BE2C (cell line): ENCODE data around the gene LRRC10.
A peak's percentile ranks its signal among the peaks of the same experiment; 100 is the strongest.

Experiments used
- DNase-seq: peaks from one replicate; pipeline ENCODE4 v3.0.0-alpha.2; 2020
- H3K27me3 ChIP-seq: fragments of 250-450 bp; sonication (Bioruptor Pico); 2 replicates; pipeline ENCODE4 v1.5.1; 2020; ENCODE audit warnings: mild to moderate bottlenecking
- H3K36me3 ChIP-seq: fragments of 250-450 bp; sonication (Bioruptor Pico); 2 replicates; pipeline ENCODE4 v1.5.1; 2020; ENCODE audit warnings: mild to moderate bottlenecking
- H3K4me1 ChIP-seq: fragments of 250-450 bp; sonication (Bioruptor Pico); 2 replicates; pipeline ENCODE4 v1.5.1; 2020
- H3K4me3 ChIP-seq: 2 replicates; pipeline ENCODE4 v1.5.1; 2011; ENCODE audit warnings: low read depth, low read length
- H3K9me3 ChIP-seq: fragments of 250-450 bp; sonication (Bioruptor Pico); 2 replicates; pipeline ENCODE4 v1.5.1; 2020
- TF ChIP-seq, protein P1 (sequence below): IDR thresholded peaks from 2 replicates; pipeline ENCODE4 v1.5.1; 2012; ENCODE audit warnings: mild to moderate bottlenecking, low read depth, low read length

Gene LRRC10

DNA sequence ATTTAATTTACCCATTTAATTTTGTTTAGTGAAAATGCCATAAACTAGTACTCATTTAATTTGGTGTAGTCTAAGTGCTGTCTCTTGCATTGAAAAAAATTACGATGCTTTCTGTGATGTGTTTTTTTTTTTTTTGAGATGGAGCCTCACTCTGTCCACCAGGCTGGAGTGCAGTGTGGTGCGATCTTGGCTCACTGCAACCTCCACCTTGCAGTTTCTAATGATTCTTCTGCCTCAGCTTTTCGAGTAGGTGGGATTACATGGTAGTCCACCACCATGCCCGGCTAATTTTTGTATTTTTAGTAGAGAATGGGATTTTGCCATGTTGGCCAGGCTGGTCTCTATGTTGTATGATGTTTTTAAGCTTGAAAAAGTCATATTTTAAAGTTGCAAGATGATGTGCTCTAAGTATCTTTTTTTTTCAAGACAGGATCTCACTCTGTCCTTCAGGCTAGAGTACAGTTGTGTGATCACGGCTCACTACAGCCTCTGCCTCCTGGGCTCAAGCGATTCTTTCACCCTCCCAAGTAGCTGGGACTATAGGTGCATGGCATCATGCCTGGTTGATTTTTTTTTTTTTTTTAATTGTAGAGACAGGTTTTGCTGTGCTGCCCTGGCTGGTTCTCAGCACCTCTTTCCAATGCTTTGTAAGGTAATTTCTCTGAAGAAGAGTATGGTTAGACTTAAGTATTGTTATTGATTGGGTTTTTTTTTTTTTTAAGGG, 8.6 kb downstream of the LRRC10 start:
- TF ChIP-seq, protein P1, sequence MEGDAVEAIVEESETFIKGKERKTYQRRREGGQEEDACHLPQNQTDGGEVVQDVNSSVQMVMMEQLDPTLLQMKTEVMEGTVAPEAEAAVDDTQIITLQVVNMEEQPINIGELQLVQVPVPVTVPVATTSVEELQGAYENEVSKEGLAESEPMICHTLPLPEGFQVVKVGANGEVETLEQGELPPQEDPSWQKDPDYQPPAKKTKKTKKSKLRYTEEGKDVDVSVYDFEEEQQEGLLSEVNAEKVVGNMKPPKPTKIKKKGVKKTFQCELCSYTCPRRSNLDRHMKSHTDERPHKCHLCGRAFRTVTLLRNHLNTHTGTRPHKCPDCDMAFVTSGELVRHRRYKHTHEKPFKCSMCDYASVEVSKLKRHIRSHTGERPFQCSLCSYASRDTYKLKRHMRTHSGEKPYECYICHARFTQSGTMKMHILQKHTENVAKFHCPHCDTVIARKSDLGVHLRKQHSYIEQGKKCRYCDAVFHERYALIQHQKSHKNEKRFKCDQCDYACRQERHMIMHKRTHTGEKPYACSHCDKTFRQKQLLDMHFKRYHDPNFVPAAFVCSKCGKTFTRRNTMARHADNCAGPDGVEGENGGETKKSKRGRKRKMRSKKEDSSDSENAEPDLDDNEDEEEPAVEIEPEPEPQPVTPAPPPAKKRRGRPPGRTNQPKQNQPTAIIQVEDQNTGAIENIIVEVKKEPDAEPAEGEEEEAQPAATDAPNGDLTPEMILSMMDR, result no peak
- no peak overlapping the region for H3K4me3 ChIP-seq
- no peaks in the 10 kb centered on the region for H3K9me3 ChIP-seq
- H3K4me1 ChIP-seq, result no peaks in the 10 kb centered on the region
- no peaks in the 10 kb centered on the region for H3K27me3 ChIP-seq
- peaks cover 59% of the 10 kb centered on the region for H3K36me3 ChIP-seq
- no peak for DNase-seq

DNA sequence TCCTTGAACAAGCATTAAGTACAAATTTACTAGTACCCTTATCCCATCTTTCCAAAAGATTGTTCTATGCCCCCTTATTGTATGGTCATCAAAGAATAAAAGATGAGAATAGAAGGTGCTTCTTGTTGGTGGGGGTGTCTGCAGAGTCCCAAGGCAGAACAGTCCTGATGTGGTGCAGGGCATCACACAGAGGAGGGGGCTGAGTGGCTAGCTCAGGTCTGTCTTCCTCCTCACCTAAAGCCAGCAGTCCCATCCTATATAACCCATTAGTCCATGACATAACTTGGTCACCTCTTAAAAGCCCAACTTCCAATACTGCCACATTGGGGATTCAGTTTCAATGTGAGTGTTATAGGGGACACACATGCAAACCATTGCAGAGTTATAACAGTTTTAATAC, 9.9 kb downstream of the LRRC10 start:
- TF ChIP-seq, protein P1, result no peak
- no peaks in the 10 kb centered on the region for H3K27me3 ChIP-seq
- no peaks in the 10 kb centered on the region for H3K4me1 ChIP-seq
- no peak for DNase-seq
- no peak overlapping the region for H3K4me3 ChIP-seq
- H3K36me3 ChIP-seq, result peaks cover 72% of the 10 kb centered on the region
- no peaks in the 10 kb centered on the region for H3K9me3 ChIP-seq

- no peaks in the 10 kb centered on the region for H3K4me1 ChIP-seq
- TF ChIP-seq, protein P1, result no peak
- no peaks in the 10 kb centered on the region for H3K9me3 ChIP-seq
- peaks cover 90% of the 10 kb centered on the region for H3K36me3 ChIP-seq
- no peak overlapping the region for H3K4me3 ChIP-seq
- no peak for DNase-seq
- no peaks in the 10 kb centered on the region for H3K27me3 ChIP-seq
Measured at GRCh38 chr12:69598174-69598753, 12.4 kb downstream of the LRRC10 start.

- H3K27me3 ChIP-seq, result no peaks in the 10 kb centered on the region
- no peaks in the 10 kb centered on the region for H3K4me1 ChIP-seq
- H3K9me3 ChIP-seq, result no peaks in the 10 kb centered on the region
- no peak overlapping the region for H3K4me3 ChIP-seq
- no peak for DNase-seq
- TF ChIP-seq, protein P1, result 0 out of 2 replicates have a peak, but pooled peaks have one; percentile 4
- peaks cover 96% of the 10 kb centered on the region for H3K36me3 ChIP-seq
Measured at GRCh38 chr12:69595689-69596088, 15.0 kb downstream of the LRRC10 start.

- Histone ChIP-seq H3K4me3 (no peak overlapping the region), H3K27me3 (no peaks in the 10 kb centered on the region), H3K4me1 (no peaks in the 10 kb centered on the region), H3K9me3 (no peaks in the 10 kb centered on the region), H3K36me3 (peaks cover 80% of the 10 kb centered on the region)
- DNase-seq, result no peak
- TF ChIP-seq, protein P1, result no peak
Measured at GRCh38 chr12:69589082-69589481, 21.6 kb downstream of the LRRC10 start.

DNA sequence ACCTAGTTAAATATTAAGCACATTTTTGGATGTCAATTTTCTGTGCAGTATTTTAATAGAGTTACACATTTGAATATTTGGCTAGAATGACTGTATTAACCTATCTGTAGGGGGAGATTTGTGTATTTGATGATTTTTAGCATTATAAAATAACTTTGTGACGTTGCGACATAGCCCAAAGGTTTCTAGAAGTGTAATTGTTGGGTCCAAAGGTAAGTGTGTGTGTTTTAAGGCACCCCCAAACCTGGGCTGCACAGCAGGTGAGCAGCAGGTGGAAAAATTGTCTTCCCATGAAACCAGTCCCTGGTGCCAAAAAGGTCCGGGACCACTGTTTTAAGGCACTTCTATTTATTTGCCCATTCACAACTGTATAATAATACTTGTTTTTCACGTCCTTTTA, 22.2 kb downstream of the LRRC10 start:
- TF ChIP-seq, protein P1, result no peak
- H3K36me3 ChIP-seq, result peaks cover 76% of the 10 kb centered on the region
- H3K4me1 ChIP-seq, result no peaks in the 10 kb centered on the region
- H3K9me3 ChIP-seq, result no peaks in the 10 kb centered on the region
- no peak for DNase-seq
- H3K4me3 ChIP-seq, result no peak overlapping the region
- H3K27me3 ChIP-seq, result no peaks in the 10 kb centered on the region
